Measurements from ENCODE around the gene PRDM12.

DNA sequence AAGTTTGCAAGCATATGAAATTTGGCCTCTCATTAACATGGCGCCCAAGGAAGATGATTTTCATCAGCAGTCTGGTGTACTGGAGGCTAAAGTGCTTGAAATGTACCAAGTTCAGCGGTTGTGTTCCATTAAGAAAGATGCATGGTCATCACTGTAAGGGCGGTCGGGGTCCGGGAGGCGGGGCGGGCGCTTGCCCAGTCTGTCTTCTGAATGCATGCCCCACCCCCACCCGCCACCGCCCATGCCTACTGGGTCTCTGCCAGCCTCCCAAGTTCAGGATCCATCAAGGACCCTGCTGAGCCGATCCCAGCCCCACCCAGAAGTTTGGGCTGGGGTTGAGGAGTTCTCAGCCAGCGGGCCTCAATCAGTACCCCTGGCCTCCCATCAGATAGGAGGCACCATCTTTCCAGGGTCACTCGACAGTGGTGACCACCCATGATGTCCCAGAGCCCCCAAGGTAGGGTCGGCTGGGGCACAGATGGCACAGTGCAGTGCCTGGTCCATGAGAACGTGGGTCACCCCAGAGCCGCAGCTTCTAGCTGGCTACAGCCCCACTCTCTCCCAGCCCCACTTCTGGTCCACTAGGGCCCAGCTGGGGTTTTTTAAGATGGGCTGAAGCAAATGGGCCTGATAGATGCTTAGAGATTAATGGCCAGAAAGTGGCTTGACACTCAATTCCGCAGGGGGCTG lies 24.4 kb upstream of the PRDM12 start:
- TF ChIP-seq, protein P1, sequence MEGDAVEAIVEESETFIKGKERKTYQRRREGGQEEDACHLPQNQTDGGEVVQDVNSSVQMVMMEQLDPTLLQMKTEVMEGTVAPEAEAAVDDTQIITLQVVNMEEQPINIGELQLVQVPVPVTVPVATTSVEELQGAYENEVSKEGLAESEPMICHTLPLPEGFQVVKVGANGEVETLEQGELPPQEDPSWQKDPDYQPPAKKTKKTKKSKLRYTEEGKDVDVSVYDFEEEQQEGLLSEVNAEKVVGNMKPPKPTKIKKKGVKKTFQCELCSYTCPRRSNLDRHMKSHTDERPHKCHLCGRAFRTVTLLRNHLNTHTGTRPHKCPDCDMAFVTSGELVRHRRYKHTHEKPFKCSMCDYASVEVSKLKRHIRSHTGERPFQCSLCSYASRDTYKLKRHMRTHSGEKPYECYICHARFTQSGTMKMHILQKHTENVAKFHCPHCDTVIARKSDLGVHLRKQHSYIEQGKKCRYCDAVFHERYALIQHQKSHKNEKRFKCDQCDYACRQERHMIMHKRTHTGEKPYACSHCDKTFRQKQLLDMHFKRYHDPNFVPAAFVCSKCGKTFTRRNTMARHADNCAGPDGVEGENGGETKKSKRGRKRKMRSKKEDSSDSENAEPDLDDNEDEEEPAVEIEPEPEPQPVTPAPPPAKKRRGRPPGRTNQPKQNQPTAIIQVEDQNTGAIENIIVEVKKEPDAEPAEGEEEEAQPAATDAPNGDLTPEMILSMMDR (conservative IDR thresholded peaks at IDR 0.05 in 1 of 2, IDR thresholded peaks at IDR 0.05 in 1 of 2; ENCODE audit: low read depth in 1 of 2, low read length in 2 of 2) = no peak
- TF ChIP-seq EZH2 (IDR thresholded peaks at IDR 0.05; ENCODE audit: low read length, missing control alignments) = no peak
